Lung microvascular endothelial cell (primary cell): ENCODE data around the gene PRKCSH. TPM values are rescaled to one million over a fixed set of nuclear protein-coding genes. Genes with fewer than 3 reads are reported as not detected.
"Not testable (repeated sequence)": the region's sequence is repeated elsewhere in the genome, so short reads cannot be mapped to it uniquely, and the experiment has no call there.

ENCODE experiments used
- DNase-seq, 2 donors: peaks; one replicate each; pipeline versions ENCODE4 v3.0.0 to v3.0.0-alpha.2; 2010; ENCODE audit warnings: low read depth in 2 of 2
- total RNA-seq: library from RNA; depleted of rRNA; stranded (reverse); fragments of >200 nt; gene quantifications from 2 replicates; pipeline ENCODE4 v1.2.1, GENCODE V29; 2014

Gene PRKCSH
- total RNA-seq, 1 donor from 2014 or later: 132 TPM

DNA sequence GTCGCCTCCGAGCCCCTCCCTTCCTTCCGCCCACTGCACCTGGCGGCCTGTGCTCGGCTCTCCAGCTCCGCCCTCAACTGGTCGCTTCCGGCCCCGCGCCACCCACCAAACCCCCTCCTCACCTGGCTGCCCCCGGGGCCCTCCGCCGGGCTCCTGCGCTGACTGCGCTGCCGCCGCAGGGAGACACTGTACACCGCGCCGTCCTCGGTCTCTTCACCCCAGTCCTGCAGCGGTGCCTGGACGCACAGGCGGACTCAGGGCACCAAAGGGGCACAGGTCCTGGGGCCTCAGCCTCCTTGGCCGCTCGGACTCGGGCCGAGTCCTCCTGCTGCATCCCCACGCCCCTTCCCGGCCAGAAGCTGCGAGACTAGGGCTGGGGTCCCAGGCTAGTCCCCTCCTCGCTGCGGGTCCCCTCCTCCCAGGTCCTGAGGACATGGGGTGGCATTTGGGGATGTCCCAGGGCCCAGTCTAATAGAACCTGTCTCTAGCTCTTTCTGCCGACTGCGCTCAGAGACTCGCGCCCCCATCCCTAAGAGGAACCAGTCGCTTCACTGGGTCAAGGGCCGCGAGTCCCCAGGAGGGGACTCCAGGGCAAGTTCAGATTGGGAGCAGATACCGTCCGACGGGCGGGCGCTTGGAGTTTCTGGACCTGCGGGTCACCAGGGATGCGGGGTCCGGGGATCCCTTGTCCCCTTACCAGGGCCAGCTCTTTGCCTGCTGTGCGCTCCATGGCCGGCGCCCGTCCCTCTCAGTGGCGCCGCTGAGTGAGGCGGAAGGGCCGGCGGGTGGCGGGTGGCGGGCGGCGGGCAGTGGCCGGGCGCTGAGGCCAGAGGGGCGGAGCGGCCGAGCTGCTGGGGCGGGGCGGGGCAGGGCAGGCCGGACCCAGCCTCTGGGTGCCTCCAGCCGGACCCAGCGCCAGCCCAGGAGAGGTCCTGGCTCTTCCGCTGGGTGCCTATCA lies 16.6 kb upstream of the PRKCSH start, which contains the start of gene RGL3:
RGL3 (minus strand) TSS at position 766 of the 958 bp plus-strand sequence; CDS start at position 730, 36 bp downstream.
- DNase-seq: peak in 1 of 2 donors; percentile 31

DNA sequence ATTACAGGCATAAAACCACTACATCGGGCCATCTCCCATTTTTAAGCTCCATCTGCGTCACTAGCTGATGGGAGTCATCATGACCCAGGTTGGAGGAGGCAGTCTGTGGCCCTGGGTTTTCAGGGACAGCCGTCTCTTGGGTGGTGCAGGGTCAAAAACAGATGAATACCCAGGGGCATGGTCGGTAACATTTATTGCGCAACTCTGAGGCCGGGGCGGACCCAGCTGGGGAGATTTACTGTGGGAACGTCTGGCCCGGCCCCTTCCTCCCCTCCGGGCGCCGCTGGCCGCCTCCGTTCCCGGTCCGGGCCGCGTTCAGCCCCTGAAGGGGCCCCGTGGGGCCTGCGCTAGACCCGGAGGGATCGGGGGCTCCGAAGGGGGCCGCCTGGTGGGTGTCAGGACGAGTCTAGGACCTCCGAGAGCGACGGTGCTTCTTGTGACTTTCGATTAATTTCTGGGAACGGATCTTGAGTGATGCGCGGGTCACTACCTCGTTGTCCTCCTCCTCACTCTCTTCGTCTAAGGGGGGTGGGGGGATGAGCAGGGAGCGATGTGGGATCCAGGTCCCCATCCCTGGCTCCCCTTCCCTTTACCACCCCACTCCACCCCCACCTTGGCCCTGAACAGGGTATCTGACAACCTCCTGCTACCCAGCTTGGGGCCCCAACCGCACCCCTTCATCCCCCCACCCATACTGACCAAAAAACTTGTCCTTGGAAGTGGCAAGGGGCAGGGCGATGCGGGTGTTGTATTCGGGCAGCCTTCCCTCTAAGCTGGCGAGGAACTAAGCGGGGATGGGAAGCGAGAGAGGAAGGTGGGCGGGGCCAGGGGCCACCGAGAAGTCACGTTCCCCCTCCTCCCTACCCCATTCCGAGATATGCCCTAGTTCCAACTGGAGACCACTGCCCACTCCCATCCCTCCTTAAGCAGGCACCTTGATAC lies 14.7 kb upstream of the PRKCSH start:
- DNase-seq: peak in 1 of 2 donors; percentile 33

DNA sequence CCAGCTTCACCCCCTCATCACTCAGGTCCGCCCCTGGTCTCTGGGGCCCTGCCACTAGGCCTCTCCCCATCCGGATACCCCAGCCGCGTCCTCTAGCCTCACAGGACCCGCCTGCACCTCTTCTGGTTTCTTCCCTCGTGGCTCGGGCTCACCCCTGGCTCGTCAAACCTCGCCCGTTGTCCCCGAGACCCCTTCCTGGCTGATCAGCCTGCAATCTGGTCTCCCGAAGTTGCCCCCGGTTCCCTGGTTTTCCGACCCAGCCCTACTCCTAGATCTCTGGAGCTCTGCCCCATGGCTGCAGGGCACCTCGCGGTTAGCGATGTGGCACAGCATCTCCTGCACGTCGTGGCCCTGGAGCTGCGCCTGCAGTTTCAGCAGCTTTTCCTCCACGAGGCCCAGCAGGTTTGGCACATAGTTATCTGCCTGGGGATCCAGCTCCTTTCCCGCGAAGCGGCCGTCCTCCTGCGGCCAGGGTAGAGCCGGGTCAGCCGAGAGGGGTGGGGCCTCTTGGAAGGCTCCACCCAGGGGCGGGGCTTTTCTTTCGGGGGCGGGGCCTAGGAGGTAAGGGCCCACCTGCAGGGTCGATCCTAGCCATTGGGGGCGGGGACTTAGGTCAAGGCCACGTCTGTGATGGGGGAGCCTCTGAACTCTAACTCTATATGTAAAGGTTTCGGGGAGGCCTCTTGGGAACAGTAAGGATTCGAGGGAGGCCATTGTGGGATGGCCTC lies 13.9 kb upstream of the PRKCSH start:
- peak in 1 of 2 donors; percentile 14 for DNase-seq

DNA sequence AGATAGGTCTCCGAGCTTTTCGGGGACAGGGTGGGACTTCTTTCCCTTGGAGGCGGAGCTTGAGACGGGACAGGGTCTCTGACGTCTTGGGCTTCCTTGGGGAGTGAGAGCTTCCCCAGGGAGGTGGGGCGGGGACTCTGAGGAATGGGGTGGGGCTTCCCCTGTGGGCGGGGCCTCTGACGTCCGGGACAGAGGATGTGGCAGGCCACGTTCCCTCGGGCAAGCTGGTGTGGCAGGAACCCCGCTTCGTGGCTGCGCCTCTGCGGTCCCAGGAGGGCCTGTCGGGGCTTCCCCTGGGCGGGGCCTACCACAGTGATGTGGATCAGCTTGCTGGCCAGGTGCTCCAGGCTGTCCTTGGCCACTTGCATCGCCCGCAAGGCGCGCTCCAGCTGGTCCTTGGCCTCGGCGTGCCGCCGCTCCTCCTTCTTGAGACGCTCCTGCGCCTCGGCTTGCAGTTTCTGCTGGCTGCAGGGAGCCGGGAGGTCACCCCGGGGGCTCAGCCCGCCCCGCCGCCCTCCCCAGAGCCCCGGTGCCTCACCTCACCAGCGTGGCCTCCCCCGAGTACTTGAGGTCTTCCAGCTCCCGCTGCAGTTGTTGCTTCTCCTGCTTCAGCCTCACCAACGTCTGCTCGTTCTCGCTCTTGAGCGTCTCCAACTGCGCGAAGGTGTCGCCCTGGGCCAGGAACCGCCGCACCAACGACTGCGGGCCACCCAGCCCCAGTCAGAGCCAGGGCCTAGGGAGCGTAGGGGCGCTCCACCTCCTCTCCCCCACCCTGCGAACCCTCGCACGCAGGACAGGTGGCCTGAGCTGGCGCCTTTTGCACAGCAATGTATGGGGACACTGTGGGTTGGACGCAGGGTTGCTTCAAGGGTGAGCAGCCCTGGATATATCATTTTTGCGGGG lies 13.0 kb upstream of the PRKCSH start:
- no peak for DNase-seq

DNA sequence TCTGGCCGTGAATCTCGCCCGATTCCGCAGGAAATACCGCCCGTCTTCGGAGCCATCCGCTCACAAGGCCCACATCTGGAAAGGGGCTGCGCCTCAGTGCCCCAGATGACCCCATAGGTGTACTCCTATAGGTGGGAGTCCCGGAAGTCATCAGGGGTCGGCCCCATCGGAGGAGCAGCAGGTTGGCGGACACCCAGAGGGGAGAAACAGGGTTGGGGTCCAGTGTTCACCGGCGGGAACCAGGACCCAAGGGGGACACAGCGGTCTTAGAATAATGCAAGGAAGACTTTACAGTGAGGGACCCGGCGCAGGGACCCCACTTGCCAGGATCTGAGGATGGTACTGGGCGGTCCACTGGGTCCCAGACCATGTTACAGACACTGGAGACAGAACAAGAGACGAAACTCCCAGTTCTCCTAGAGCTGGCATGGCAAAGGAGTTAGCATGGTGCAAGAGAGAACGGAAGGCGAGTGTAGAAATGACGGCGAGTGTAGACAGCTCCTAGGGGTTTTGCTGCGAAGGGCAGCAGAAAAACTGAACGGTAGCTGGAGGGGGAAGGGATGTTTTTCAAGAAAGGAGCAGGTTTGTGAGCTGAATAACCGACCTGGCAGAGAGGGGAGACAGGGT lies 12.2 kb upstream of the PRKCSH start:
- DNase-seq: no peak

DNA sequence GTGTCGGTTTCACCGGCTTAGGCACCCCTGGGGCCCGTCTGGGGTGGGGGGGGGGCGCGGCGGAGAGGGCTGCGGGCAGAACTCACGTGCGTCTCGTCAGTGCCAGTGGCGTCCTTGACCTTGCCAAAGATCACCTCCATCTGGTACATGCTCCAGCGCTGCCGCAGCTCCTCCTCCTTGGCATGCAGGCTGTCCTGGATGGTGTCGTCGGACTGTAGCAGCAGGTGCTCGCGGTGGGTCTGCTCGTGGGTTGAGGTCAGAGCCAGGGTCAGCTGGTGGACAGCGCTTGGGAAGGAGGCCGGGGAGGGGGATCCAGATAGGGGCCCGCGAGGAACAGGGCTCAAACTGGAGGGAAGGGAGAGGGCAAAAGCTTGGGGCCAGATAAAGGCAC lies 11.6 kb upstream of the PRKCSH start:
- no peak for DNase-seq

DNA sequence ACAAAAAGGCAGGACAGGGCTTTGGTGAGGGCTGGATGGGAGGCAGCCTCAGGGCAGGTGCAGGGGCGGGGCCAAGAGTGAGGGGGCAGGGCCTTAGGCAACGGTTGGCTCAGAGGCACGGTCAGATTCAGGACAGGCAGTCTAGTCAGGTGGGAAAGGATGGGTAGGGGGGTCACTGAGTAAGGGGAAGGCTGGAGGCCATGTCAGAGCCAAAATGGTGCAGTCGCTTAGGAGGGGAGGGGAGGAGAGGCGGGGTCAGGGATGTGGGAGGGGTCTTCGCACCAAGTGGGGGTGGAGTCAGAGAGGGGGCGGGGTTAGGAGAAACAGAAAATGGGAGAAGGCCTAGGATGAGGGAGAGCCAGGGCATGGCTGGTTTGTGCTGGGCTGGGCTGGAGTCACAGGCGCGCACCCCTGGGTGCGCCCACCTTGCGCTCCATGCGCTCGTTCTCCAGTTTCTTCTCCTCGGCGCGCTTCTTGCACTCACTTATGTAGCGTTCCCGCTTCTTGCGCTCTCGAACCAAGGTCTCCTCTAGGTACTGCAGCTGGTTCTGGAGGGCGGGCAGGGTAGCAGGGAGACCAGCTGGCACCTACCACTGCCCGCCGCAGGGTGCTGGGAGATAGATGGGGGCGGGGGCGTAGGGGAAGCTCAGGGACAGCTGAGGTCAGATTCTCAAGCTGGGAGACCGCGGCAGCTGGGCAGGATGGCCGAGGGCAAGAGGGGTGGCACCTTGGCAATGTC lies 9.5 kb upstream of the PRKCSH start:
- no peak for DNase-seq

DNA sequence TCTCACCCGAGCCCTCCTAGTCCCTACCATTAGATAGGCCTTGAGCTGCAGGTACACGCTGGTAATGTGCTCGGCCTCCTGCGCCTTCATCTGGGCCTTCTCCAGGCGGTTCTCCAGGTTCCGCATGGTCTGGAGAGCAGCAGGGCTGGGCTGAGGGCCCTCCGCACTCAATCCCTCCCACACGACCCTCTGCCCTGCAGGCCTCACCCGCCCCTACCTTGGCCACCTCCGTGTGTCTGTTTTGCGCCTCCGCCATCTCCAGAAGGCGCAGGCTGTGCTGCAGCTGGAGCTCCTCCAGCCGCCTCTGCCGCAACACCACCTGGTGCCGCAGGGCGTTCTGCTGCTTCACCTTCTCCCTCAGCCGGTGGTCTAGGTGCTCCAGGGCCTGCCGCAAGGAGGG lies 8.8 kb upstream of the PRKCSH start:
- DNase-seq: no peak

DNA sequence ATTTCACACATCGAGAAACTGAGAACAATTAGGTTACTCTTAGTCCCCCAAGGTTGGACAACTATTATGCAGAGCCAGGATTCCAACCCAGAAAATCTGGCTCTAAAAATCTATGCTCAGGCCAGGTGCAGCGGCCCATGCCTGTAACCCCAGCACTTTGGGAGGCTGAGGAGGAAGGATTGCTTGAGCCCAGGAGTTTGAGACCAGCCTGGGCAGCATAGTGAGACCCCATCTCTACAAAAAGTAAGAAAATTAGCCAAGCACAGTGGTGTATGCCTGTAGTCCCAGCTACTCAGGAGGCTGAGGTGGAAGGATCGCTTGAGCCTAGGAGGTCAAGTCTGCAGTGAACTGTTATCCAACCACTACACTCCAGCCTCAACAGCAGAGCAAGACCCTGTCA lies 1.9 kb upstream of the PRKCSH start:
- DNase-seq: not testable (repeated sequence)

DNA sequence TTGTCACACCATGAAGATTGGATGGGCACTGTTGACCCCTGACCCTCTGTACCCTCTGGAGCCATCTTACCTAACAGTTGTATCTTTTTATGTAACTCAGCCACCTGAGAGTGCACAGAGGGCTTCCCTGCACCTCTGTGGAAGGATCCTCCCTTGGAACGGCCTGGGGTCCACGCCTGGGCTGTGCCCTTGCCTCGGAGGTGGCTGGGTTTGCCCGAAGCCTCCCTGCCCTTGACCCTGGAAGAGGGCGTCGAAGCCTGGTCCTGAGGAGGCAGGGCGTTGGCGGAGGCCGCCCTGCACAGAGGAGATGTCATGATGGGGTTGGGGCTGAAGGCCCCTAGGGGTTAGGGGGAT lies 755 bp upstream of the PRKCSH start:
- no peak for DNase-seq

DNA sequence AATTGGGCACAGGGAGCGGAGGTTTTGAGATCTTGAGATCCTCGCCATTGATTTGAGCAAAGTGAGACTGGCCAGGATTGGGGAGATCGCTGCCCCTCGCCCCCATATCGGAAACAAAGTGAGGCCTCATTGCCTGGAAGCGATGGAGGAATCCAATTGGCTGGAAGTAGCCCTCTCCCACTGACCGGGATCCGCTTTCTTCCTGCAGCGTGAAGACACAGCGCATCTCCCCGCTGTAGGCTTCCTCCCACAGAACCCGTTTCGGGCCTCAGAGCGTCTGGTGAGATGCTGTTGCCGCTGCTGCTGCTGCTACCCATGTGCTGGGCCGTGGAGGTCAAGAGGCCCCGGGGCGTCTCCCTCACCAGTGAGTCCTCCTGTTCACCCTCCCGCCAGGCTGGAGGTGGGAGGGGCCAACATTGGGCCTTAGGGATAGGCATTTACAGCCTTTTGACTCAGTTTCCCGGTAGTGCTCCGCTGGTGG lies 438 bp downstream of the PRKCSH start:
- peak in 1 of 2 donors; percentile 40 for DNase-seq

DNA sequence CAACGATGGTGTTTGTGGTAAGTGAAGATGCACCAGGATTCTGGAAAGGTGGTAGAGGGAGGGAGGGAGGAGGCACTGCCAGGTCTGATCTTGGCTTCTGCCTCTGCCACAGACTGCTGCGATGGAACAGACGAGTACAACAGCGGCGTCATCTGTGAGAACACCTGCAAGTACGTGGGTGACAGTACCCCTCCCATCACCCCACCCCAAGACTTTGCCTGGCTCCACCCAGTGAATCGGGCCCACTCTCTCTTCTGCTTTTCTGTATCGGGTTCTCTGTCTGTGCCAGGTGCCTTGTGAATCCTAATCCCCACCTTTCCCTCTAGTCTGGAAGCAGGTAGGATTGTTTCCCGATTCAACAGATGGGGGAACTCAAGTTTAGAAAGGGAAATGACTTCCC lies 2.5 kb downstream of the PRKCSH start:
- DNase-seq: no peak

DNA sequence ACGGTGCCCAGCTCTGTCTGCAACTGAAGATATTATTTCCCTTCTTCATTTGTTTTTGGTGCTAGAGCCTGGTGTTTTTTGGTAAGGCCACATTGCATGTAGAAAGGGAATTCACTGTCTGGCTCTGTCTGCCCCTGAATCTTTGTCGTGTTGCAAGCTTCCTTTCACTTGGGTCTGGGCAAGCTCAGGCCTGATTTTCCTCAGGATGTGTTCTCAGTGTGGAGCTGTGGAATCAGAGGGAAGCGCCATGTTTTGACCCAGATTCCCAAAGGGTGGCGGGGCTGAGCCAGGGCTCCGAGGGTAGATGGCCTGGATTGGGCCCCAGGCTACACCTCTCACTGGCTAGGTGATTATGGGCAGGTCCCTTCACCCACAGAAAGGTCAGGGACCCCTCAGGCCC lies 8.6 kb downstream of the PRKCSH start:
- no peak for DNase-seq

DNA sequence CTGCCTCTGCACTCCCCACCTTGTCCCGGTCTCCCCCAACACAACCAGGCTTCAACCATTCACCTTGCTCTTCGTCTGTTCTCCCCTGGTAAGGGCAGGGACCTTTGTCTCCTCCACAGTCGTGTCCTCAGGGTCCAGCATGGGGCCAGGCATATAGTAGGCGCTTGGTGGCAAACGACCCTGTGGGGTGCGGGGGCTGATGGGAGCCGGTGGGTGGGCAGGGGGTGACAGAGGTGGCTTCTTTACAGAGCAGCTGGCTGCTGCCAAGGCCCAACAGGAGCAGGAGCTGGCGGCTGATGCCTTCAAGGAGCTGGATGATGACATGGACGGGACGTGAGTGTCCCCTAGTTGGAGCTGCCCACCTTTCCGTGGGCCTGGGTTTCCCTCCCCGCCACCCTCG lies 9.7 kb downstream of the PRKCSH start:
- DNase-seq: no peak

DNA sequence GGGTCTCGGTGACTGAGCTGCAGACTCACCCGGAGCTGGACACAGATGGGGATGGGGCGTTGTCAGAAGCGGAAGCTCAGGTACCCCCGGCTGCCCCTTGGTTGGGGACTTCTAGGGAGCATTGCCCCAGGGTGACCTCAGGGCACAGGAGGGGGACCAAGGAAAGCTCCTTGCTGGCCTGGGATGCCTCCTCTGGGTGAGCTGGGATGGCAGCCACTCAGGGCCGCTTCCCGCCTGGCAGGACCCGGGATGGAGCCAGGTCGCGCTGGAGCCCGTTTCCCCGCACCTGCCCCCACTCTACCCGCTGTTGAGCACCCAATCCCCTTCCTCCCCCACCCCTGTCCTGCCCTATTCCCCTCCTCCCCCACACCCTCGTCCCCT lies 10.8 kb downstream of the PRKCSH start:
- DNase-seq: no peak

DNA sequence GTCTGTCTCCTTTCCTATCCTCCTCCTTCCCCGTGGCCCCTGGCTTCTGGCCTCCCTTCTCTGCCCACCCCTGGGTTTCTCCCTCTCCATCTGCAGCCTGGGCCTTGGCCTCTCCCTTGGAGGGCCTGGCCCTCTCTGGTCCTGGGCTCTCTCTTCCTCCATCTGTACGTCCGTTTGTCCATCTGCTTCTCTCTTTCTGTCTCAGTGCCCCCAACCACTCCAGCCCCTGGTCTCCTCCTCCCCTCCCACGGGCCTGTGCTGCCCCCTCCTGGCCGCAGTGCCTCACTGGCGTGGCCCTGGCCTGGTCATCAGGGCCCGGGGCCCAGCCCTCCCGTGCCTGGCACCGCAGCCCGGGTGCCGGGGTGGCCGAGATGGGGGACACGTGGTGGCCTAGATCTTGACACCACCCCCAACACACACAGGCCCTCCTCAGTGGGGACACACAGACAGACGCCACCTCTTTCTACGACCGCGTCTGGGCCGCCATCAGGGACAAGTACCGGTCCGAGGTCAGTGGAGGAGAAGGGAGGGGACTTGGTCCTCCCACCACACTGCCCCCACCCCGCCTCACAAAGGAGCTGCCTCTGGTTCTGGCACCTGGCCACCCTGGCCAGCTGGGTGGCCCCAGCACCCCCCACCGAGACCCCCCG lies 11.3 kb downstream of the PRKCSH start:
- peak; percentile 40 to 65 for DNase-seq

DNA sequence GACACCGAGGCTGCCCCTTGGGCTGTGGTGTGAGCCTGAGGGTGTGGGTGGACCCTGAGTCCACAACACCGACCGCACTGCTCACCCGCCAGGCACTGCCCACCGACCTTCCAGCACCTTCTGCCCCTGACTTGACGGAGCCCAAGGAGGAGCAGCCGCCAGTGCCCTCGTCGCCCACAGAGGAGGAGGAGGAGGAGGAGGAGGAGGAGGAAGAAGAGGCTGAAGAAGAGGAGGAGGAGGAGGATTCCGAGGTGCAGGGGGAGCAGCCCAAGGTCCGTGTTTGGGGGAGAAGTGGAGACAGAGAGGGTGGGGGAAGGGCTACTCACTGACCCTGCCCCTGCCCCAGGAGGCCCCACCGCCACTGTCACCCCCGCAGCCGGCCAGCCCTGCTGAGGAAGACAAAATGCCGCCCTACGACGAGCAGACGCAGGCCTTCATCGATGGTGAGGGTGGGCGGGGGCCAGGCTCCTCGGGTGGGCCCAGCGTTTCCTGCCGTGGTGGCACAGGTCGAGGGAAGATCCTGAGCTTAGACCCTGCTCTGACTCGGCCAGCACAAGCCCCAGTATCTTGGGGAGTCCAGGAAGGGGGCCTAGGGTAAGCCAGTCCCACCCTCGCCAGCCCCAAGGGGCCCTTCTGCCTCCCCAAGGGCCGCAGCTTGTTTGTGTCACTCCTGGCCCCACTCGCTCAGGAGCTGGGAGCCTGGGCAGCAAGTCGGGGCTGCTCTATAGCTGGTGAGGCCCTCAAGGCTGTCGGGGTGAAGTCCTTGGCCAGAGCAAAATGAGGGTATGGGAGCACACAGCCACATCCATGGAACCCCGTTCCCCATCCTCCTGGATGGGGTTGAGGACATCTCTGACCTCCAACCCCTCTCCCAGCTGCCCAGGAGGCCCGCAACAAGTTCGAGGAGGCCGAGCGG lies 12.2 kb downstream of the PRKCSH start:
- DNase-seq: no peak

DNA sequence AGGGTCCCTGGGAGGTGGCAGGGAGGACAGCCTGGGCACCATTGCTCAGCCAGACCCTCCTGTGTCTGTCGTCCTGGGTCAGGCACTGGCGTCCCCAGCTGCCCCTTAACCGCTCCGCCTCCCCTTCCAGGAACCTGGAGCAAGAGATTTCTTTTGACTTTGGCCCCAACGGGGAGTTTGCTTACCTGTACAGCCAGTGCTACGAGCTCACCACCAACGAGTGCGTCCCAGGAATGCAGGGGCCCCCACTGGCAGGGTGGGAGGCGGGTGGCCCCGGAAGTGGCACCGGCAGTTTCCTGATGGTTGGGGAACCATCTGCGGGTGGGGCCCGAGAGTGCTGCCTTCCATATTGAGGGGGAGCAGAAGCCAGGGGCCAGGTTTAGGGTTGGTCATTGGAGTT lies 13.0 kb downstream of the PRKCSH start:
- DNase-seq: no peak
